ENCODE data around the gene FCRL3.
"Not testable (repeated sequence)": the region's sequence is repeated elsewhere in the genome, so short reads cannot be mapped to it uniquely, and the experiment has no call there.

FCRL3 gene, protein sequence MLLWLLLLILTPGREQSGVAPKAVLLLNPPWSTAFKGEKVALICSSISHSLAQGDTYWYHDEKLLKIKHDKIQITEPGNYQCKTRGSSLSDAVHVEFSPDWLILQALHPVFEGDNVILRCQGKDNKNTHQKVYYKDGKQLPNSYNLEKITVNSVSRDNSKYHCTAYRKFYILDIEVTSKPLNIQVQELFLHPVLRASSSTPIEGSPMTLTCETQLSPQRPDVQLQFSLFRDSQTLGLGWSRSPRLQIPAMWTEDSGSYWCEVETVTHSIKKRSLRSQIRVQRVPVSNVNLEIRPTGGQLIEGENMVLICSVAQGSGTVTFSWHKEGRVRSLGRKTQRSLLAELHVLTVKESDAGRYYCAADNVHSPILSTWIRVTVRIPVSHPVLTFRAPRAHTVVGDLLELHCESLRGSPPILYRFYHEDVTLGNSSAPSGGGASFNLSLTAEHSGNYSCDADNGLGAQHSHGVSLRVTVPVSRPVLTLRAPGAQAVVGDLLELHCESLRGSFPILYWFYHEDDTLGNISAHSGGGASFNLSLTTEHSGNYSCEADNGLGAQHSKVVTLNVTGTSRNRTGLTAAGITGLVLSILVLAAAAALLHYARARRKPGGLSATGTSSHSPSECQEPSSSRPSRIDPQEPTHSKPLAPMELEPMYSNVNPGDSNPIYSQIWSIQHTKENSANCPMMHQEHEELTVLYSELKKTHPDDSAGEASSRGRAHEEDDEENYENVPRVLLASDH

DNA sequence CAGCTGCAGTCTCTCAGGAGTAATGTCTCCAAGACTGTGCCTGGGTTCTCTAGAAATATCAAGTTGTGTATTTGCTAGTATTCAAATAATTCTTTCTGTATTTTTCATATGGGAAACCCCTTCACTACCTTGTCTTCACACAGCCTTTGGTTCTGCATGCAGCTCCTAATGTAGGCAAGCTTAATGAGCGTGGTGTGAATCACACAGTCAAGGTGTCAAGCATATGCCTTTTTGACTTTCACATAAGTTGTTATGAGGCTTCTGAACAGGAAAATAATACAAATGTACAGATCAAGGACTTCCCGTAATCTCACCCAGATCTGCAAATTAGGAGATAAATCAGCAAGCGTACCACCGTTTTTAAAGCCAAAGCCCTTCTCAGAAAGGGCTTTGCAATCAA lies at the start of gene FCRL3:
FCRL3 (minus strand) TSS at position 38 of the 400 bp plus-strand sequence. CDS start 280 bp downstream, outside the sequence.
- no peak for DNase-seq

DNA sequence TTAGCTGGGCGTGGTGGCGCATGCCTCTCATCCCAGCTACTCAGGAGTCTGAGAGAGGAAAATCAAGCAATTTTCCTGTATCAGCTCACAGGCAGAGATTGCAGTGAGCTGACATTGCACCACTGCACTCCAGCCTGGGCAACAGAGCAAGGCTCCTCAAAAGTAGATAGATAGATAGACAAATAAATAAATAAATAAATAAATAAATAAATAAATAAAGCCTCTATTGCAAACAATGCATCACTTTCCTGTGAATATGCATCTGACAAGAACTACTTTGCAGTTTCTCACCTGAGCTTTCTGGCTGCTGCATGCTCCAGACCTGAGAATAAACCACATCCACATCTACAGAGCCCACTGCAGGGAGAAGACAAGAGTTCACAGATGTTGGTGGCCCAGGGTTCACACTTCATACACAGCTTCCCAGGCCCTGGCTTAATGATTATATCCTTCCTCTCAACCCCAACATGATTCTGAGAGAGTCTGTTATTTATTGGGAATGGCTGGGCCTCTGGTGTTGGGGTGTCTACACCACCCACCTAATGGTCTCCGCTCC lies 47.8 kb upstream of the FCRL3 start:
- DNase-seq: no peak

DNA sequence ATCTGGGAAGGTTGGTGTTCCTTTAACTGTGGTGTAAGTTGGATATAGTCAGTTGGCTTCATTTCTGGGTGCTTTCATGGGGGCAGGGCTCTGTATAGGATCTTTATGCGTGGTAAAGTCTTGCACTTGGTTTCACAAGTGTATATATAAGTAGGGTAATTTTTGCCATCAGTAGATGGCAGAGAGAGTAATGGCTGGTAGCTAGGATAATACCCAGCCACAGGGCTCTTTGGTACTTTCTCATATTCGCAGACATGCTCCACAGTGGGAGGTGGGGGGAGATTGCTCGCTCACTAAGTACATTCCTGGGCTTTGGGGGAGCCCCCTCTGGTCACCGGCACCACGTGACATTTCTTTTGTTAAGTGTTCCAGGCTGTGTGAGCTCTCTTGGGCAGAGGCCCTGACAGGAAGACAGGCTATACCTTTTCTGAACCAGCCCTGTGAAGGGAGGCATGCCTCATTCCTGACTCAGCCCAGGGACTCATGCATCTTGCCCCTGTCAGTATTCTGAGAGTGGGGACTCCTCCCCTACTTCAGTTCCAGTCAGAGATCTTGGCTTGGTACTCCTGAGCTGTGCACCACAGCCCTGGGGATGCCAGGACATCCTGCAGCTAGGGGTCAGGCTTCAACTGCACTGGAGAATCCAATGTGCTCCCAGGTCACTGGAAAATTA lies 38.8 kb upstream of the FCRL3 start:
- no peak for DNase-seq

DNA sequence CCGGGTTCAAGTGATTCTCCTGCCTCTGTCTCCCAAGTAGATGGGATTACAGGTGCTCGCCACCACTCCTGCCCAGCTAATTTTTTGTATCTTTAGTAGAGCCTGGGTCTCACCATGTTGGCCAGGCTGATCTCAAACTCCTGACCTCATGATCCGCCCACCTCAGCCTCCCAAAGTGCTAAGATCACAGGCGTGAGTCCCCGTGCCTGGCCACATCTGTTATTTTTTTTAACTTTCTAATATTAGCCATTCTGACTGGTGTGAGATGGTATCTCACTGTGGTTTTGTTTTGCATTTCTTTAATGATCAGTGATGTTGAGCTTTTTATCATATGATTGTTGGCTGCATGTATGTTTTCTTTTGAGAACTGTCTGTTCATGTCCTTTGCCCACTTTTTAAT lies 35.4 kb upstream of the FCRL3 start:
- not testable (repeated sequence) for DNase-seq

DNA sequence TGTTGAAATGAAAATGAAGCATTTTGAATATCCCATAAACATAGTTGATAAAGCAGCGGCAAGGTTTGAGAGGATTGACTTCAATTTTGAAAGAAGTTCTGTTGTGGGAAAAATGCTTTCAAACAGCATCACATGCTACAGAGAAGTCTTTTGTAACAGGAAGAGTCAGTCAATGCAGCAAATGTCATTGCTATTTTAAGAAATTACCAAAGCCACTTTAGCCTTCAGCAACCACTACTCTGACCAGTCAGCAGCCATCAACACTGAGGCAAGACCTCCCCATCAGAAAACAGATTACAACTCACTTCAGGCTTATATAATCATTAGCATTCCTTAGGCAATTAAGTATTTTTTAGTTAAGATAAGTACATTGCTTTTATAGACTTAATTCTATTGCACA lies 33.8 kb upstream of the FCRL3 start:
- no peak for DNase-seq

DNA sequence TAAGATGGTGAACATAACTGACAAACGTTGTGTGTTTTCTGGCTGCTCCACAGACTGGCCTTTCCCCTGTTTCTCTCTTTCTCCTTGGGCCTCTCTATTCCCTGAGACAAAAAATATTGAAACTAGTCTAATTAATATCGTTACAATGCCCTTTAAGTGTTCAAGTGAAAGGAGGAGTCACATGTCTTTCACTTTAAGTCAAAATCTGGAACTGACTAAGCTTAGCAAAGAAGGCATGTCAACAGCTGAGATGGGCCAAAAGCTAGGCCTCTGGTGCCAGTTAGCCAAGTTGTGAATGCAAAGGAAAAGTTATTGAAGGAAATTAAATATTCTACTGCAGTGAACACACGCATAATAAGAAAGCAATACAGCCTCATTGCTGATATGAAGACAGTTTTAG lies 32.2 kb upstream of the FCRL3 start:
- no peak for DNase-seq

DNA sequence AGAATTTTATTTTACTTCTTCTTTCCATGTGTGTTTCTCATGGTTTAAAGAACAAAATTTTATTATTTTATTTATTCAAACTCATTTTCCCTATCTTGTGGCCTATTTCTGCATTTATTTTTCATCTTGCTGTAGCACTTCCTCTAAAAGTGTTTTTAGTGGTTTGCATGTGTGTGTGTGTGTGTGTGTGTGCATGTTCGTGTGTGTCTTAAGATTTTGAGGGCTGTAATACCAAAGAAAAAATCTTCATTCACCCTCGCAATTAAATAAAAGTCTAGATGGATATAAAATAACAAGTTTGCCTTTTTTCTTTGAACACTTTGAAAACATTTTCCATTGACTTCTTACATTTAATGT lies 24.6 kb upstream of the FCRL3 start:
- DNase-seq: no peak

DNA sequence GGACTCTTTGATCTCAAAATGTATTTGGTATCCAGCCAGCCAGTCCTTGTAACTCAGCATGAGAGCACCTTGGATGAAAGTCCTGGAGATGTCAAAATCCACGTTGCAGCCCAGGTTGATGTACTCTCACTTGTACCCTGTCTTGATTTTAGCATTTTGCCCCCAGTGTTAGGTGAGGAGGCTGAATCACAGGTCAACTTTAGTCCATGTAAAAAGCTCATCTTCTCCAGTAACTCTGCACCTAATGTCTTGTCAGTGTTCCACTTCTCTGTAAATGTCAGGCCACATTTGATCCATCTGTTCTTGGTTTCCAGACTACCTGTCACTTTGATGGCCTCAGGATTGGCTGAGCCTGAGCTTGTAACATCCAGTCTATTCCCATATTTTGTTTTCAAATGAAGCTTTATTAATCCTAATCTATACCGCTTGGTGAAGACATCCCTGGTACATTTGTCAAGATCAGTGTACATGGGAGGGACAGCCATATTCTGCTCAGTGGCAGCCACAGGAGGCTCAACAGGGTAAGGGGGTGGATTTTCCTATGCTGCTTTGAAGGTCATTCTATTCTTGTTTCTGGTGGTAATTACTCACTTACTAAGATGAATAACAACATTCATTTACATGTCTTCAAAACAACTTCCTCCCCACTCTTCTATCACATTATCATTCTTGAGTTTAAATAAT lies 24.1 kb upstream of the FCRL3 start:
- DNase-seq: no peak

DNA sequence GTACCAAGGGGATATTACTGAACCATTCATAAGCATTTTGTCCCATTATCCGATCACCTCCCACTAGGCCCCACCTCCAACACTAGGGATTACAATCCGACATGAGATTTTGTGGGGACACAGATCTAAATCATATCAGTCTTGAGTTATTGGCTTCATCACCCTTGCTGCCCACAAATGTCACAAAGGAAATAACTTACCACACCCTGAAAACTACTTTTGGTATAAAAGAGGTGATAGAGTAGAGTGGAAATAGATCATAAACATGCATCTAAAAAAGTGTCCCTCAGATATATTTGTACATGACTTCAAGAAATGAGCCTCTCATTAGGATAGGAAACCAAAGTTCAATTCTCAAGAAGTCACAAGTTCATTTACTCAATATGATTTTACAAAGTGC lies 22.6 kb upstream of the FCRL3 start:
- no peak for DNase-seq

DNA sequence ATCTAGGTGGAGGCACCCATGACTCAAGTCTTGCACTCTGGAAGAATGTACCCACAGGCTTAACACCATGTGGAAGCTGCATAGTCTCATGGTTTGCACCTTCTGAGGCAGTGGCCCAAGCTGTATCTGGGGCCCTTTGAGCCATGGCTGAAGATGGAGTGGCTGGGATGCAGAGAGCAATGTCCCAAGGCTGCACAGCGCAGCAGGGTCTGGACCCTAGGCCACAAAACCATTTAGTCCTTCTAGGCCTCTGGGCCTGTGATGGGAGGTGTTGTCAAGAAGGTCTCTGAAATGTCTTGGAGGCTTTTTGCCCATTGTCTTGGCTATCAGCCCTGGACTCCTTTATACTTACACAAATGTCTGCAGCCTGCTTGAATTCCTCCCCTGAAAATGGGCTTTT lies 21.4 kb upstream of the FCRL3 start:
- no peak for DNase-seq

DNA sequence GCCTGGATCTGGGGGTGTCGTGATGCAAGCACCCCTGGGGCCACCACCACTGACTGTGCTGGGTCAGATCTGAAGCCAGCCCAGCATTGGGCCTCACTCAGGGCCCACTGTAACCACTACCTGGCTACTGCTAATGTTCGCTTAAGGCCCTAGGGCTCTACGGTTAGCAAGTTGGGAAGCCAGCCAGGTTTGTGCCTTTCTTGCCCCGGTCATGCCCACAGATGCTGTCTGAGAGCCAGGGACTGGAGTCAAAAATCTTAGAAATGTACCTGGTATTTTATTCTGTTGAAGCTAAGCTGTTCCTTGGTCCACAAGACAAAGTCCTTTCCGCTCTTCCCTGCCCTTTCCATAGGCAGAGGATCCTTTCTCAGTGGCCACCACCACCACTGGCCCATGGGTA lies 15.2 kb upstream of the FCRL3 start:
- no peak for DNase-seq

DNA sequence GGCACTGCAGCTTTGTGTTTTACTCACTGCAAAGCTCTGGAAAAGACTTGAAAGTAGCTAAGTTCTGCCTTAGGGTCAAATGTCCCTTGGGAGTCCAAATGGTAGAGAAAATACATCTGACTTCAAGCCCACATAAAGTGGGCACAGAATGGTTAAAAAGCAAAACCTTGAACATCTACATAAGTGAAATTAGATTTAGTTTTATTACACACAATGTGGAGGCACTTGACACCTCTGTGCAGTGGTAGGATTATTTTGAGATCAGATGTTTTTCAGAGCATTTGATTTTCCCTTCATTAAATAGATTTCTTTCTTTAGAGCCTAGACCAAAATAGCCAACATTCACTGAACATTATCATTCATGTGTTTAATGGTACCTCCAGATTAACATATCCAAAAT lies 11.2 kb upstream of the FCRL3 start:
- no peak for DNase-seq

DNA sequence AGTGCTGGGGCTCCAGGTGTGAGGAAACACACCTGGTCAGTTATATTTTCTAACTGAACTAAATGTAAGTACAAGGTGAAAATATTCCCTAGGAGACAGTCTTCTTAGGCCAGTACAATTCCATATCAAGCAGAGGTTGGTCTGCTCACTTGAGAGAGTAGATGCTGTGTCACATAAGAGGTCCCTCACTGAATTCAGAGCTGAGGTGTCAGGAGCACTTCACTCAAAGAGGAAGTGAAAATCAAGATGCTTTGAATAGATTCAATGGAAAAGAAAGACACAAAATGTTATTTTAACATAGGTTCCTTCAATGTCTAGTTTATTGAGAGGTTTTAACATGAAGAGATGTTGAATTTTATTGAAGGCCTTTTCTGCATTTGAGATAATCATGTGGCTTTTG lies 4.3 kb upstream of the FCRL3 start:
- no peak for DNase-seq

DNA sequence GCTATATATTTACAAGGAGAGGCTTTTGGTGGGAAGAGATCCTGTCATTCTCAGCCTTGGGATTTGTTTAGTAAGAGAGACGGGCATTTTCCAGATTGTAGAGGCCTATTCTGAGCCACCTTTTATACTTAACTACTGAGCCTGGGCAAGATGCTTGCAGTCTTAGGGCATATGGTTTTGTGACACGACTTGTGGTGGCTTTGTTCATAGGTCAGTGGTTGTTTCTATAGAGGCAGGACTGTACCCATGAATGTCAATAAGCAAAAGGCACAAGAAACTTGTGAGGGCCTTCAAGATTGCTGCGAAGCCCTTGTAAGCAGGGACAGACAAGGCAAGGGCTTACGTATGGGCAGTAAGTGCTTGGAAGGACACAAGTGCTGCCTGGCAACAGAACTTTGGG lies 3.4 kb upstream of the FCRL3 start:
- no peak for DNase-seq

DNA sequence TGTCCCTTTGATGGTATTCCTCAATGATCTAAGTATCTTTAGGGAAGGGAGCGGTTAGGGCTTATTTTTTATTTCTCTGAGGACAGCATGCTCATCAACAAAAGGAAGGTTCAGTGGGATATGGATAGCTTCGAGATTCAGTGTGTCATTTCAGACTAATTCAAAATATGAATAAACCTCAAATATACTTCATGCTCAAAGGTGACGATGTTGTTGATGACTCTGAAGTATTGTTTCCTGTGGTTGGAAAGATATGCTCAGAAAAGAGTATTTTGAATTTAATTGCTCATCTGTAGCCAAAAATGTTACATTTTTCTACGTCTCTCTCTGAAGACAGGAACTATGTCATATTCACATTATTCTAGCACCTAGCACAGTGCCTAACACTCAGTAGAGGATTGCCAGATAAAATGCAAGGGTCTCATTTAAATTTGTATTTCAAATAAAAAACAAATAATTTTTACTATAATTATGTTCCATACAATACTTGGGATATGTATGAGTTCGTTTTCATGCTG lies 1.8 kb upstream of the FCRL3 start:
- no peak for DNase-seq

DNA sequence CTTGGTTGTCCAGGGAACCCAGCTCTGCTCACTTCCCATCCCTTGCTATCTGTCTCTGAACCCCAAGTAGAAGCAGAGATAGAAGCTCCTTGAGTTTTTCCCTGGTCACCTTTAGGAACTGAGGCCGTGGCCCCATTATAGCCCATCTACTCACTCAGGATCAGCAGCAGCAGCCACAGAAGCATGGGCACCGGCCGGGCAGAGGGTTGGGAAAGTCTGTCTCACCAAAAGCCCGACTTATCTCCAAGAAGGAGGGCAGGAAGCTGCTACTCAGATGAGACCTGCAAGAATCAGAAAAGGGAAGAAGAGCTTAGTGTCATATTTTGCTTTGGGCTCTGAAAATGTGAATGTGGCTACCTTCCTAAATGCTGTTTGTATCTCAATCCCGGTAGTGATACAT lies 264 bp downstream of the FCRL3 start:
- DNase-seq: no peak

DNA sequence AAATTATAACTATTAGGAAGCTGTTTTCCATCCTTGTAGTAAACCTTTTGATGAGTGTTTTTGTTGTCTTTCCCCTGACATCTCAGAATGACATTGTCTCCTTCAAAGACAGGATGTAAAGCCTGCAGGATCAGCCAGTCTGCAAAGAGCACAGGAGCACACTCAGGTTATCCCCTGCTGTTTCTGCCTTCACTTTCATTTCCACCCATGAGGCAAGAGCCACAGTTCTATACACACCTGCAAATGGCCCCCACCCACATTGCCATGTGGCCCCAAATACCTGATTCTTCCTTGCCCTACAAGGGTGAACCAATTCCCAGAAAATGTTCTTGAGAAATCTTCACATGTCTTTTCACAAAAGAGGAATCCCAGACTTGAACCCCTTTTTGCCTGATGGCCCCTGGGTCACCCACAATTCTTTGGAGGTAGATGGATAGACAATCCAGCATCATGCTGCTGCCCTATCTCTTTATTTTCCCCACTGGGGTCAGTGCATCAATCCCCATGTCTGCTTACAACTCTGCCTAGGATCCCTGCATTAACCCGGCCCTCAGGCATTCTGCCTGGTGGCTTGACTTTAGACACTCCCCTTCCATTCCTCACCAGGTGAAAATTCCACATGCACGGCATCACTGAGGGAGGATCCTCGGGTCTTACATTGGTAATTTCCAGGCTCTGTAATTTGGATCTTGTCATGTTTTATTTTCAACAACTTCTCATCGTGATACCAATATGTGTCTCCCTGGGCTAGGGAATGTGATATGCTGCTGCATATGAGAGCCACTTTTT lies 2.6 kb downstream of the FCRL3 start:
- DNase-seq: no peak

DNA sequence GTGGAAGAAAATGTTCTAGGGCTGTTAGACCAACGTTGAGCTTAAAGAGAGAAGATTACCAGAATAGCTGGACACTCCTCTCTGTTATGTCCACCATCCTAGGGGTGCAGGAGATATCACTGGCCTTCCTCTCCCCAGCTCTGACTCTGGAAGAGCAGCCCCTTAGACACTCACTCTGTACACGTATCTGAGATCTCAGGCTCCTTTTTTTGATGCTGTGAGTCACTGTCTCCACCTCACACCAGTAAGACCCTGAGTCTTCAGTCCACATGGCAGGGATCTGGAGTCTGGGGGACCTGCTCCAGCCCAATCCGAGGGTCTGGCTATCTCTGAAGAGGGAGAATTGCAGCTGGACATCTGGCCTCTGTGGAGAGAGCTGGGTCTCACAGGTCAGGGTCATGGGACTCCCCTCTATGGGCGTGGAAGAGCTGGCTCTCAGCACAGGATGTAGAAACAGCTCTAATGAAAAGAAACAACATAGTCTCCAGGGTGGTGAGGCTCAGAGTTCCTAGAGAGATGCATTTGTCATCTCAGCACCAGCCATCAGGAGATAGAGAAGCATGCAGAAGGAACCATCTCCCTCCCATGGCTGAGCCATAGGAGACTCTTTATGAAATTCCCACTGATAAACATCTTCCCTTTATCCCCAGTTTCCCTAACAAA lies 3.5 kb downstream of the FCRL3 start:
- DNase-seq: no peak

DNA sequence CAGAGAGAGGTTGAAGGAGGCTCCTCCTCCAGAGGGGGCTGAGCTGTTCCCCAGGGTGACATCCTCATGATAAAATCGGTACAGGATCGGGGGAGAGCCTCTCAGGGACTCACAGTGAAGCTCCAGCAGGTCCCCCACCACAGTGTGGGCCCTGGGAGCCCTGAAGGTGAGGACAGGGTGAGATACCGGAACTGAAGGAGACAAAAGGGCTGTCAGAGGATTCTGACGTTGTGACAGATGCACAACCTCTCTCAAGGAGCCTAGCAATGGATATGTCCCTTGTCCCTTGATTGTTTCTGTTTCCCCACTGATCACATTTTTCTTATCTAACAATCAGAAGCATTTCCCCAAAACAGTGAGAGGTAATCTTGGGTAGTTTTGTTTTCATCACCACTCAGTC lies 5.2 kb downstream of the FCRL3 start:
- DNase-seq: no peak

DNA sequence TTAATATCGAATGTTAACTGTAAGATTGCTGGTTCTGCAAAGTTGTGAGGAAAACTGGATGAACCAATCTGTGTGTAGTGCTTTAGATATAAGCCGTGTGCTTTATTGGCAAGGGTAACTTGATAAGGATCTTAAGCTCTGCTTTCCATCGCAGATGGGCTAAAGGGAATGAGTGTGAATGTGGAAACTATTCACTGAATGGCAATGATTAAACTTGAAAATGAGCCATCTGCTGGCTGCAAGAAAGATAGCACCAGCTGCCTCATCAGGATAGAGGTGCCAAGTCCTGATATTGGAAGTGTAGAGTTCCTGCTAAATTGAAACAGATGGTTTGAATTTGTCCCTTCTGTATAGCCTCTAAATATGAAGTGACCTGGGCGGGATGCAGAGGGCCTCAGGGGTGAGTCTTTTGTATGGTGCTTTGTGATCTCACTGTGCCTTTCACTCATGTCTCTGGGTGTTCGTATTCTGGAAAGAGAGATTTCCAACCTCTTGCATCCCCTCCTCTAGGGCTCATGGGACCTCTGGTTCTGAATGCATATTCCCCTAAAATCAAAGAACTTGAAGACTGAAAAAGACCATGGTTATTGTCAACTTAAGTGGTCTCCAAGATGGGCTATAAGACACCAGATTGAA lies 9.2 kb downstream of the FCRL3 start:
- no peak for DNase-seq
